Smooth muscle cell (in vitro differentiated cells): Measurements from ENCODE around the gene SOS2. TPM values are rescaled to one million over a fixed set of nuclear protein-coding genes. Genes with fewer than 3 reads are reported as not detected.

ENCODE experiments used
- DNase-seq: peaks from one replicate; lab custom pipeline; 2025; ENCODE audit not compliant: unreplicated experiment; lab: John Stamatoyannopoulos, UW
- H2AFZ ChIP-seq: fragments of 200-600 bp; sonication (generic); 2 replicates; pipeline ENCODE4 v1.6.0; 2016; ENCODE audit warnings: antibody characterized with exemption, low read depth, mild to moderate bottlenecking
- H3F3A ChIP-seq: fragments of 200-600 bp; sonication (generic); 2 replicates; pipeline ENCODE4 v1.6.0; 2017; ENCODE audit warnings: antibody characterized with exemption, low read depth
- H3K27ac ChIP-seq: fragments of 200-600 bp; sonication (generic); 2 replicates; pipeline ENCODE4 v1.5.1; 2016; ENCODE audit warnings: low read depth, mild to moderate bottlenecking
- H3K27me3 ChIP-seq: fragments of 200-600 bp; sonication (generic); 2 replicates; pipeline ENCODE4 v1.6.1; 2016; ENCODE audit warnings: low read depth, mild to moderate bottlenecking
- H3K36me3 ChIP-seq: fragments of 200-600 bp; sonication (generic); 2 replicates; pipeline ENCODE4 v1.5.1; 2016; ENCODE audit warnings: low read depth
- H3K4me1 ChIP-seq: fragments of 200-600 bp; sonication (generic); 2 replicates; pipeline ENCODE4 v1.5.1; 2016; ENCODE audit warnings: low read depth
- H3K4me2 ChIP-seq: fragments of 200-600 bp; sonication (generic); 2 replicates; pipeline ENCODE4 v1.6.0; 2016; ENCODE audit warnings: mild to moderate bottlenecking
- H3K4me3 ChIP-seq: fragments of 200-600 bp; sonication (generic); 2 replicates; pipeline ENCODE4 v1.5.1; 2016; ENCODE audit warnings: mild to moderate bottlenecking
- H3K79me2 ChIP-seq: fragments of 200-600 bp; sonication (generic); 2 replicates; pipeline ENCODE4 v1.6.0; 2016; ENCODE audit warnings: low read depth, mild to moderate bottlenecking
- H3K9ac ChIP-seq: fragments of 200-600 bp; sonication (generic); 2 replicates; pipeline ENCODE4 v1.6.0; 2016; ENCODE audit warnings: low read depth
- H3K9me3 ChIP-seq: fragments of 200-600 bp; sonication (generic); replicated peaks from 2 replicates; pipeline ENCODE4 v1.5.1; 2016; ENCODE audit warnings: low read depth
- H4K20me1 ChIP-seq: fragments of 200-600 bp; sonication (generic); 2 replicates; pipeline ENCODE4 v1.6.0; 2016; ENCODE audit warnings: low read depth
- CTCF ChIP-seq: fragments of 200-600 bp; sonication (generic); IDR thresholded peaks from 2 replicates; pipeline ENCODE4 v1.5.1; 2017; ENCODE audit warnings: borderline replicate concordance, mild to moderate bottlenecking, antibody characterized with exemption; ENCODE audit not compliant: insufficient read depth, poor library complexity, severe bottlenecking
- whole genome bisulfite sequencing: methylation state at CpG from one replicate; pipeline ENCODE4 v1.1.7; 2016; ENCODE audit warnings: low lambda C conversion rate; 5-methylcytosine and 5-hydroxymethylcytosine counted together
- polyA plus RNA-seq: library from polyadenylated mRNA; unstranded; fragments of >200 nt; fragmentation: Nextera tagmentation; extraction: Ambion mirVana; gene quantifications from 2 replicates; pipeline ENCODE4 v1.2.1, GENCODE V29; 2016
- total RNA-seq: library from RNA; depleted of rRNA; stranded (reverse); fragments of >200 nt; gene quantifications from 2 replicates; pipeline ENCODE4 v1.2.3, GENCODE V29; 2014

SOS2 gene
- total and polyA plus RNA-seq, 2 experiments from 2014 or later = 16.0 to 37.5 TPM

GRCh38 chr14:50225067-50225973, 6.1 kb downstream of the SOS2 start:
- H3K4me2 ChIP-seq = no peak overlapping the region
- no peaks in the 10 kb centered on the region for H3K9me3 ChIP-seq
- TF ChIP-seq CTCF = no peak
- no peak overlapping the region for H2AFZ ChIP-seq
- 83% methylated on average over 5 of the region's 5 CpGs for WGBS
- H3K4me3 ChIP-seq = no peak overlapping the region
- DNase-seq = no peak
- peaks cover 14% of the 10 kb centered on the region for H3K4me1 ChIP-seq
- H3K27ac ChIP-seq = no peak overlapping the region
- H3F3A ChIP-seq = no peaks in the 10 kb centered on the region
- H3K79me2 ChIP-seq = peaks cover 99% of the 10 kb centered on the region
- H3K36me3 ChIP-seq = no peaks in the 10 kb centered on the region
- H4K20me1 ChIP-seq = peaks cover 99% of the 10 kb centered on the region
- no peak overlapping the region for H3K9ac ChIP-seq
- H3K27me3 ChIP-seq = no peaks in the 10 kb centered on the region

- H3K36me3 ChIP-seq = no peaks in the 10 kb centered on the region
- H2AFZ ChIP-seq = no peak overlapping the region
- TF ChIP-seq CTCF = no peak
- H4K20me1 ChIP-seq = peaks cover 97% of the 10 kb centered on the region
- no peak overlapping the region for H3K4me2 ChIP-seq
- 95% methylated on average over 1 of the region's 1 CpG for WGBS
- H3K9me3 ChIP-seq = no peaks in the 10 kb centered on the region
- no peak overlapping the region for H3K4me3 ChIP-seq
- no peak overlapping the region for H3K27ac ChIP-seq
- peaks cover 7% of the 10 kb centered on the region for H3K4me1 ChIP-seq
- DNase-seq = no peak
- H3K27me3 ChIP-seq = no peaks in the 10 kb centered on the region
- no peak overlapping the region for H3K9ac ChIP-seq
- no peaks in the 10 kb centered on the region for H3F3A ChIP-seq
- peaks cover 97% of the 10 kb centered on the region for H3K79me2 ChIP-seq
Measured at GRCh38 chr14:50222055-50222613, 9.2 kb downstream of the SOS2 start.

GRCh38 chr14:50218501-50218900, 12.9 kb downstream of the SOS2 start:
- WGBS = 97% methylated on average over 5 of the region's 5 CpGs
- no peak overlapping the region for H2AFZ ChIP-seq
- no peaks in the 10 kb centered on the region for H3K27me3 ChIP-seq
- H3K79me2 ChIP-seq = peaks cover 98% of the 10 kb centered on the region
- no peak overlapping the region for H3K4me3 ChIP-seq
- no peak for DNase-seq
- no peak overlapping the region for H3K4me2 ChIP-seq
- no peak for TF ChIP-seq CTCF
- no peaks in the 10 kb centered on the region for H3K36me3 ChIP-seq
- H3K9me3 ChIP-seq = no peaks in the 10 kb centered on the region
- H3K4me1 ChIP-seq = no peaks in the 10 kb centered on the region
- no peak overlapping the region for H3K27ac ChIP-seq
- H4K20me1 ChIP-seq = peaks cover 99% of the 10 kb centered on the region
- H3F3A ChIP-seq = no peaks in the 10 kb centered on the region
- H3K9ac ChIP-seq = no peak overlapping the region
